Measurements from ENCODE around the gene RAB11FIP4.

DNA sequence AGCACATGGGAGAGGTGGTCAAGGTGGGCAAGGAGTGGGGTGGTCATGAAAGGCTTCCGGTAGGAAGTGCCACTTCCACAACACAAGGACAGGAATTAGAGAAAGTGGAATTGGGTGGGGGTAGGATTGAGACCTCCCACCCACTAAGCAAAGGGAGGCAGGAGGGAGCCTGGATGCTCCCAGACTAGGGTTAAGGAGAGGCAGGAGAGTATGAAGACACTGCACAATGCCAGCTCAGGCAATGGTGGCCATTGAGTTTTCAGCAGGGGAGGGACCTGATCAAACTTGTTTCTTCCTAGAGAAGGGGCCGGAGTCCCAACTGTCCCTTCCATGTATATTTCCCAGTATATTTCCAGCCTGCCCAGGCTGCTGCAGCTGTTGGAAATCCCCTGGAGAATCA lies 3.1 kb upstream of the RAB11FIP4 start:
- TF ChIP-seq, protein P1, sequence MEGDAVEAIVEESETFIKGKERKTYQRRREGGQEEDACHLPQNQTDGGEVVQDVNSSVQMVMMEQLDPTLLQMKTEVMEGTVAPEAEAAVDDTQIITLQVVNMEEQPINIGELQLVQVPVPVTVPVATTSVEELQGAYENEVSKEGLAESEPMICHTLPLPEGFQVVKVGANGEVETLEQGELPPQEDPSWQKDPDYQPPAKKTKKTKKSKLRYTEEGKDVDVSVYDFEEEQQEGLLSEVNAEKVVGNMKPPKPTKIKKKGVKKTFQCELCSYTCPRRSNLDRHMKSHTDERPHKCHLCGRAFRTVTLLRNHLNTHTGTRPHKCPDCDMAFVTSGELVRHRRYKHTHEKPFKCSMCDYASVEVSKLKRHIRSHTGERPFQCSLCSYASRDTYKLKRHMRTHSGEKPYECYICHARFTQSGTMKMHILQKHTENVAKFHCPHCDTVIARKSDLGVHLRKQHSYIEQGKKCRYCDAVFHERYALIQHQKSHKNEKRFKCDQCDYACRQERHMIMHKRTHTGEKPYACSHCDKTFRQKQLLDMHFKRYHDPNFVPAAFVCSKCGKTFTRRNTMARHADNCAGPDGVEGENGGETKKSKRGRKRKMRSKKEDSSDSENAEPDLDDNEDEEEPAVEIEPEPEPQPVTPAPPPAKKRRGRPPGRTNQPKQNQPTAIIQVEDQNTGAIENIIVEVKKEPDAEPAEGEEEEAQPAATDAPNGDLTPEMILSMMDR (IDR thresholded peaks at IDR 0.05): no peak
- TF ChIP-seq EZH2 (IDR thresholded peaks at IDR 0.05): no peak

Measured in neural progenitor cell (in vitro differentiated cells).